GM10266 (cell line): ENCODE data around the gene TMPRSS5.
"Not testable (repeated sequence)": the region's sequence is repeated elsewhere in the genome, so short reads cannot be mapped to it uniquely, and the experiment has no call there.

Source experiments
- DNase-seq: peaks from one replicate; pipeline ENCODE4 v3.0.0; 2012; ENCODE audit errors: extremely low spot score
- TF ChIP-seq, protein P1 (sequence below): IDR thresholded peaks from 2 replicates; pipeline ENCODE4 v1.5.1; 2012; ENCODE audit warnings: mild to moderate bottlenecking, low read depth; ENCODE audit not compliant: control insufficient read depth, insufficient read depth; ENCODE audit errors: missing control alignments

TMPRSS5 gene

DNA sequence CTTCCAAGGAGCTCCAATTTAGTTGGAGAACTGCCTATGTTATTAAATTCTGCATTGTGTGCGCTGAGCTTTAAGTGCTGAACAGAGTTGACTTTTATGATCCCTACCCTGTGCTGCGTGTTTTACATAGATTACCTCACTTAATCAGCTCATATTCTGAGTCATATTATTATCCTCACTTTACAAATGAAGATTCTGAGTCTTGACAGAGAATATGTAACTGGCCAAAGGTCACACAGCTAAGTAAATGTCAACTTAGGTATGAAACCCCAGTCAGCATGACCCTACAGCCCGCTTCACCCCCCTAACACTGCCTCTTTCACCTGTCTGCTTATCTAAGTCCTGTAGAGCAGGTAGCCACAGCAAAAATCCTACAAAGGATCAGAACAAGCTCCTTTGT lies 19.8 kb upstream of the TMPRSS5 start:
- DNase-seq = no peak
- TF ChIP-seq, protein P1, sequence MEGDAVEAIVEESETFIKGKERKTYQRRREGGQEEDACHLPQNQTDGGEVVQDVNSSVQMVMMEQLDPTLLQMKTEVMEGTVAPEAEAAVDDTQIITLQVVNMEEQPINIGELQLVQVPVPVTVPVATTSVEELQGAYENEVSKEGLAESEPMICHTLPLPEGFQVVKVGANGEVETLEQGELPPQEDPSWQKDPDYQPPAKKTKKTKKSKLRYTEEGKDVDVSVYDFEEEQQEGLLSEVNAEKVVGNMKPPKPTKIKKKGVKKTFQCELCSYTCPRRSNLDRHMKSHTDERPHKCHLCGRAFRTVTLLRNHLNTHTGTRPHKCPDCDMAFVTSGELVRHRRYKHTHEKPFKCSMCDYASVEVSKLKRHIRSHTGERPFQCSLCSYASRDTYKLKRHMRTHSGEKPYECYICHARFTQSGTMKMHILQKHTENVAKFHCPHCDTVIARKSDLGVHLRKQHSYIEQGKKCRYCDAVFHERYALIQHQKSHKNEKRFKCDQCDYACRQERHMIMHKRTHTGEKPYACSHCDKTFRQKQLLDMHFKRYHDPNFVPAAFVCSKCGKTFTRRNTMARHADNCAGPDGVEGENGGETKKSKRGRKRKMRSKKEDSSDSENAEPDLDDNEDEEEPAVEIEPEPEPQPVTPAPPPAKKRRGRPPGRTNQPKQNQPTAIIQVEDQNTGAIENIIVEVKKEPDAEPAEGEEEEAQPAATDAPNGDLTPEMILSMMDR = no peak

DNA sequence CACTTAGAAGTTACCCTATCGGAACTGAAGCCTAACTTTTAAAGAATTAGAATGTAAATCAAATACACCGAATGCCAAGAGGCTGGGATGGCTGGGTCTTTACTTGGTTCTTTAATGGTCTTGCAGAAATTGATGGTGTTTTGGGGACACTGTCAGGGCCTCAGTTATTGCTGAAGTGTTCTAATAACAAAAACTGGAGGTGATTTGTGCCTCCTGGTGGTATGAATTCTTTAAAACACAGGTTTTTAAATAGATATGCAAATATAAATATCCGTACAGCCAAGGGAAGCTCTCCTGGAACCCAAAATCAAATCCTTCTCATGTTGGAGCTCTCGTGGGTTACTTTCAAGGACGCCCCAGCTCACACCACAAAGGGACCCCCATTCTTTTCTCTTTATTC lies 19.3 kb upstream of the TMPRSS5 start:
- no peak for DNase-seq
- TF ChIP-seq, protein P1 = no peak

GRCh38 chr11:113724778-113725177 lies 18.7 kb upstream of the TMPRSS5 start:
- no peak for DNase-seq
- TF ChIP-seq, protein P1 = no peak

GRCh38 chr11:113723787-113724186 lies 17.7 kb upstream of the TMPRSS5 start:
- DNase-seq = no peak
- TF ChIP-seq, protein P1 = no peak

- DNase-seq = no peak
- TF ChIP-seq, protein P1 = no peak
Measured at GRCh38 chr11:113722934-113723333, 16.8 kb upstream of the TMPRSS5 start.

DNA sequence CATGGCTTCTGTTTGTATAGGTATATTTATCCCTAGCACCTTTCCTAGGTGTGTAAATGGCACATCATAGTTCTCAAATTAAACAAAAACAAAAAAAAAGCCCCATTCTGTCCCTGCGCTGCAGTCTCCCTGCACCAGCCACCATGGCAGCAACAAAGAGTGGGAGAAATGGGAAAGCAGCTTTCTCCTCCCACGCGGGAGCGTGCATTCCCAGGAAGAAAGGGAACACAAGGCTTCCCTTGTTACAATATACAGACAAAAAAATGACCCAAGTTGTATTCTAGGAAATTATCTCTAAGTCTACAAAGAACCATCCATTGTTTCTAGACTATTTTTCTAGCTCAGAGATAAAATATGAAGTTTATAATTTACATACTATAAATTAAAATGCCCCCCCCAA lies 16.1 kb upstream of the TMPRSS5 start:
- no peak for DNase-seq
- TF ChIP-seq, protein P1 = no peak

DNA sequence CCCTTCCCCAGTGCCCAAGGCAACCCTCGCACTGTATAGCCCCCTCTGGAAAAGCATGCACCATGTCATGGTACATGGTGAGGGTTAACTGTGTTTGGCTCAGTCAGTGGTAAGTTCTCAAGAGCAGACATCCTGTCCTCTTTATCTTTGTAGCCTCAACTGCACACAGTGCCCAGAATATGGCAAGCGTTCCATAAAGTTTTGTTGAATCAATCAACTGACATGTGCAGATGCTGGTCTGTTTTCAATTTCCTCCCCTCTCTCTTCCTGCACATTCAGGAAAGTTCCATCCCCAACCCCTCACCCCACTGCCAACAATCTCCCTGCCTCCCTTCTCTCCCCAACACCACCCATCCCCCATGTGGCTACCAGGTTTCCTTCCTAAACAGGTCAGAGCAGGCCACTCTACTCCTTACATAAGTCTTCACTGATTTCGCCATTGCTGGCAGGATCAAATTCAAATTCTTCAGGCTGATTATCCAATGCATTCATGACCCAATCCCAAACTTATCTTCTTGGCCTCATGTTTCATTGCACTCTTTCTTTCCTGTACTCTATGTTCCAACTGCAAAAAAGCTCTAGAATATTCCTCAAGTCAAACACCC lies 15.5 kb upstream of the TMPRSS5 start:
- TF ChIP-seq, protein P1 = no peak
- no peak for DNase-seq

GRCh38 chr11:113720478-113720877 lies 14.4 kb upstream of the TMPRSS5 start:
- not testable (repeated sequence) for DNase-seq
